A549 treated with Mapracorat at 1 μM for 4 hours (cell line): Measurements from ENCODE around the gene UNC5CL. TPM values are rescaled to one million over a fixed set of nuclear protein-coding genes. Genes with fewer than 3 reads are reported as not detected.

Experiments
- total RNA-seq: library from RNA; stranded (reverse); fragments of 200-300 nt; extraction: Qiagen RNA extraction; gene quantifications from 5 replicates; pipeline ENCODE4 v1.2.3, GENCODE V29; 2022

Gene UNC5CL
- 0.33 to 0.62 TPM (median 0.49 TPM) in 5 replicates for total RNA-seq

GRCh38 chr6:41039060-41039998, at the start of gene UNC5CL:
UNC5CL (minus strand) TSS chr6:41039221; CDS start chr6:41035074, 4,147 bp downstream.

GRCh38 chr6:41072836-41073202, 33.8 kb upstream of the UNC5CL start, which contains the start of gene NFYA:
NFYA (plus strand) TSS chr6:41072974; CDS start chr6:41079090, 6,116 bp downstream.

GRCh38 chr6:41071923-41072835, 33.2 kb upstream of the UNC5CL start, which contains the start of gene OARD1:
OARD1 (minus strand) TSS chr6:41072356; CDS start chr6:41071634, 722 bp downstream.

GRCh38 chr6:41053041-41053440, 14.0 kb upstream of the UNC5CL start, which contains the start of gene APOBEC2:
APOBEC2 (plus strand) TSS chr6:41053202; CDS start chr6:41053348, 146 bp downstream.

GRCh38 chr6:41042226-41043055, 3.4 kb upstream of the UNC5CL start, which contains the start of gene TSPO2:
TSPO2 (plus strand) TSS chr6:41042467; CDS start chr6:41042986, 519 bp downstream.

Other genes with a start within 250 kb of the UNC5CL start
- gene TSPO2, start 3.2 kb upstream of the UNC5CL start, total RNA-seq: not detected in 5 replicates
- gene APOBEC2, start 14.0 kb upstream of the UNC5CL start, total RNA-seq: not detected in 5 replicates
- 15.9 to 21.1 TPM (median 20.1 TPM) in 5 replicates for gene OARD1, start 33.1 kb upstream of the UNC5CL start, total RNA-seq
- gene NFYA, start 33.8 kb upstream of the UNC5CL start, total RNA-seq: 10.8 to 14.1 TPM (median 12.0 TPM) in 5 replicates
- not detected in 5 replicates for gene TREML1, start 115.1 kb upstream of the UNC5CL start, total RNA-seq
- not detected in 5 replicates for gene TREM2, start 123.9 kb upstream of the UNC5CL start, total RNA-seq
- gene TREML2, start 161.9 kb upstream of the UNC5CL start, total RNA-seq: not detected in 5 replicates
- gene TREML4, start 189.1 kb upstream of the UNC5CL start, total RNA-seq: not detected in 5 replicates
- gene TREM1, start 247.5 kb upstream of the UNC5CL start, total RNA-seq: 0.13 to 0.50 TPM (median 0.24 TPM) in 5 replicates